Suppressor macrophage treated with lipopolysaccharide for 4 hours (primary cell): ENCODE data around the gene FNIP1.
"Not testable (repeated sequence)": the region's sequence is repeated elsewhere in the genome, so short reads cannot be mapped to it uniquely, and the experiment has no call there.

ENCODE experiments used
- DNase-seq: peaks from one replicate; pipeline ENCODE4 v3.0.0-alpha.2; 2020

The FNIP1 gene

GRCh38 chr5:131786900-131787692, 9.7 kb downstream of the FNIP1 start:
- DNase-seq, result no peak

- DNase-seq, result no peak
Observed at GRCh38 chr5:131786036-131786435, 10.8 kb downstream of the FNIP1 start.

DNA sequence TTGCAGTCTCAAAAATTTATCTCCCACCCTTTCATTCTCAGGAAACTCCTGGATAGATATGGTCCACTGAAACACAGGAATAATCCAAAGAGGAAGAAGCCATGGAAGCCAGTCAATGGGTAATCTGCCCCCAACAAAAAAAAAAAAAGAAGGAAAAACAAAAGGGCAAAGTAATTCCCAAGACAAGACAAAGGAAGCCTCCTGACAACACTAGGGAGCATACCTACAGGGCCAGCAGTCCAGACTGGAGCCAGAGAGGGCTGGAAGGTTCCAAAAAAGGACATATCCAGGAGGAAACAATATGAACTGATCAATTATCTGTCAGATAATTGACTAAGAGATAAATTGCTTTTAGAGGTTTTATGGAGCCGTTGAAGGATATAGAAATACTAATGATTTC, 12.9 kb downstream of the FNIP1 start:
- DNase-seq, result no peak

GRCh38 chr5:131783357-131783756, 13.5 kb downstream of the FNIP1 start:
- no peak for DNase-seq

- no peak for DNase-seq
Observed at GRCh38 chr5:131782717-131783116, 14.1 kb downstream of the FNIP1 start.

DNA sequence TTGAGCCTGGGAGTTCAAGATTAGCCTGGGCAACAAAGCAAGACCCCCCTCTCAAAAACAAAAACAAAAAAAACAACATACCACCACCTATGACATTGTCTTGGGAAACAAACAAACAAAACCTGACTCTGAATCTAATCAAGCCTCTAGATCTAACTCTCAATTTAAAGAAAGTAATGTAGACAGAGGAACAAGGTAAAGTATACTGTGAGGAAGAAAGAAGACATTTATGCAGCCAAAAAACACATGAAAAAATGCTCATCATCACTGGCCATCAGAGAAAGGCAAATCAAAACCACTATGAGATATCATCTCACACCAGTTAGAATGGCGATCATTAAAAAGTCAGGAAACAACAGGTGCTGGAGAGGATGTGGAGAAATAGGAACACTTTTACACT, 18.7 kb downstream of the FNIP1 start:
- not testable (repeated sequence) for DNase-seq

GRCh38 chr5:131776450-131776849, 20.4 kb downstream of the FNIP1 start:
- DNase-seq, result no peak

- DNase-seq, result no peak
Observed at GRCh38 chr5:131774652-131775367, 22.0 kb downstream of the FNIP1 start.

GRCh38 chr5:131773805-131774204, 23.0 kb downstream of the FNIP1 start:
- DNase-seq, result no peak

DNA sequence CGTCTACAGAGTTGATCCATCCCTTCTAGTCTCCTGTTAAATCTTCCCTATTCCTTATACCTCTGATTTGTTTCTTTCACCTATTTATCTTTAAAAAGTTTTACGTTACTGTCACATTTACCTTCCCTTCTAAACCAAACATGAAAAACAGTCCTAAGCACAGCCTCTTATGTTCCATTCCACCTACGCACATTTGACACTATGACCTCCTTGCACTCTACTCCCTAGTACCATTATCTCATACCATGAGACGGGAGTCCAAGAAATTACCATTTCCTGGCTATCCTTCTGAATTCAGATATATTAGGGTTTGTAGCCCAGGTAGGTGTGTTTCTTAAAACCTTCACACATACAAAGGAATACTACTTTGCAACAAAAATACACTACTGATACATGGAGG, 25.1 kb downstream of the FNIP1 start:
- no peak for DNase-seq

DNA sequence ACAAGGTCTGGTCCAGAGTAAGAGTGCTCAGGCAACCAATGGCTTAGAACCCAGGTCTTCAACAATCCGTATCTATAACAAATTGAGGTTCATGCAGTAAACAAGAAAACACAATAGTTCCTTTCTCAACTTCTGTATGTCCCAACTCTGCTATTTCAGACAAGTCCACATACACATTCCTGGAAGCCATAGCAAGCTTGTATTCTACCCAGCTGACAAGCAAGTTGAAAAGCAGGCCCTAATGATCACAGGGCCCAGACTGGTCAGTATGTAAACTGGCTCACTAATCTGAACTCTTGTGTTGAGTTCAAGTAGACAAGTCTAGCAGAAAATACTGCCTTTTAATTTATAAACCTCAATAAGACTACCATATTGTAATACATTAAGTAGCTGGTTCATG, 26.9 kb downstream of the FNIP1 start:
- DNase-seq, result no peak

- DNase-seq, result no peak
Observed at GRCh38 chr5:131769336-131769735, 27.5 kb downstream of the FNIP1 start.

DNA sequence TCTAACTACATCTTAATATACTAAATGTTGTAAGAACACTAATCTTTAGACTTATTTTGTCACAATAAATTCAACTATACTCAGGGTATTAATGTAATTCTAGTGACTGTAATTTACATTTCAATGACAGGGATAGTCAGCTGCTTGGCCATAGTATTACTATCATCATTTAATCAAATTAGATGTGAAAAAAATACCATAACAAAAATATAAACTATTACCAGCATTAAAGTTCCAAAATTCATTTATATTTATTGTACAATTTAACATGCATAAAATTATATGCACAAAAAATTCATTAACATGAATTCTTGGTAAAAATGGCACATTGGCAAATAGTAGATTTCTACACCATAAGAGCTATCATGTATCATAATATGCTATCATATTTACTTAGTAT, 28.9 kb downstream of the FNIP1 start:
- no peak for DNase-seq

- no peak for DNase-seq
Observed at GRCh38 chr5:131766689-131767088, 30.1 kb downstream of the FNIP1 start.

GRCh38 chr5:131765261-131765660, 31.6 kb downstream of the FNIP1 start:
- no peak for DNase-seq

DNA sequence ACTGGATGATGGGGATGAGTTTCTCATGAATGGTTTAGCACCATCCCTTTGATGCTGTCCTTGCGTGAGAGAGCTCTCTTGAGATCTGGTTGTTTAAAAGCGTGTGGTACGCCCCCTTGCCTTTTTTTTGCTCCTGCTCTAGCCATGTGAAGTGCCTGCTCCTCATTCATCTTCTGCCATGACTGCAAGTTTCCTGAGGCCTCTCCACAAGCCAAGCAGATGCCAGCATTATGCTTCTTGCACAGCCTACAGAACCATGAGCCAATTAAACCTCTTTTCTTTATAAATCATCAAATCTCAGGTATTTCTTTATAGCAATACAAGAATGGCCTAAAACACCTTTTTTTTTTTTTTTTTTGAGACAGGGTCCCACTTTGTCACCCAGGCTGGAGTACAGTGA, 32.8 kb downstream of the FNIP1 start:
- DNase-seq, result no peak

DNA sequence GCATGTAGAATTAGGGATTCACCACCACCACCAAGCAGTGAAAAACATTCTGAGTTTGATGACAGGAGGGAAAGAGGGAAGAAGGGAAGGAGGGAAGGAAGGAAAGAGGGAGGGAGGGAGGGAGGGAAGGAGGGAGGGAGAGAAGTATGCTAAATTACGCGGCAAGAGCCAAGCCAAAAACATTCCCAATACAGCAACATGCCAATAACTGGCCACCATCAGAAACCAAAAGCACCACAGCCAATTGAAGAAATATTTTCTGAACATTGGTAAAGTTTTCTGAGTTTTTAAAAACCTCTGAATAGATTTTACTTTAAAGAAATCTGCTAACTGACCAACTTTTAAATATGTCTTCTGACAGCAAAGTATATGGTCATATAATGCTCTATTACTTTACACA, 36.0 kb downstream of the FNIP1 start:
- DNase-seq, result no peak

DNA sequence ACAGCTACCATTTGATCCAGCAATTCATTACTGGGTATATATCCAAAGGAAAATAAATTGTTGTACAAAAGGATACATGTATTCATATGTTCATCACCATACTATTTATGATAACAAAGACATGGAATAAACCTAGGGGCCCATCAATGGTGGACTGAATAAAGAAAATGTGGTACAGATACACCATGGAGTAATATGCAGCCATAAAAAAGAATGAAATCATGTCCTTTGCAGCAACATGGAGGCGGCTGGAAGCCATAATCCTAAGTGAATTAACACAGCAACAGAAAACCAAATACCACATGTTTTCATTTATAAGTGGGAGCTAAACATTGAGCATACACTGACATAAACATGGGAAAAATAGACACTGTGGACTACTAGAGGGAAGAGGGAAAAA, 37.1 kb downstream of the FNIP1 start:
- DNase-seq, result no peak

- no peak for DNase-seq
Observed at GRCh38 chr5:131758520-131758900, 38.3 kb downstream of the FNIP1 start.

- DNase-seq, result no peak
Observed at GRCh38 chr5:131757830-131758519, 38.8 kb downstream of the FNIP1 start.

DNA sequence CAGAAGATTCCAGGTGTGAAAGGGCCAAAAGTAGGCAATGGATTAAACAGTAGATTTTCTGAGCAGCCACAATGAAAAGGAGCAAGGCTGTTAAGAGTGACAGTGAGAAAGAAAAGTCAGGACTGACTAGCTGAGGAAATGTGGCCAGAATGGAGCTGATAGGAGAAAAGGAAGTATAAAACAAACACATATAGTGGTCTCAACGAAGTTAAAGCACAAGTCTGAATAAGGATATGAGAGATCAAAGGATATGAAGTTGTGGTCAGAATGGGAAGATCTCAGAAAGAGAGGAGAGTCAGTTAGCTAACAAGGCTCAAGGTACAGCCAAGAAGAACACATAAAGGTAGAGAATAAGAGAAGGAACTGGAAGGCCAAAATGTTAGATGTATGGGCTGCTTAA, 39.9 kb downstream of the FNIP1 start:
- no peak for DNase-seq

GRCh38 chr5:131754363-131754762, 42.5 kb downstream of the FNIP1 start:
- DNase-seq, result no peak

DNA sequence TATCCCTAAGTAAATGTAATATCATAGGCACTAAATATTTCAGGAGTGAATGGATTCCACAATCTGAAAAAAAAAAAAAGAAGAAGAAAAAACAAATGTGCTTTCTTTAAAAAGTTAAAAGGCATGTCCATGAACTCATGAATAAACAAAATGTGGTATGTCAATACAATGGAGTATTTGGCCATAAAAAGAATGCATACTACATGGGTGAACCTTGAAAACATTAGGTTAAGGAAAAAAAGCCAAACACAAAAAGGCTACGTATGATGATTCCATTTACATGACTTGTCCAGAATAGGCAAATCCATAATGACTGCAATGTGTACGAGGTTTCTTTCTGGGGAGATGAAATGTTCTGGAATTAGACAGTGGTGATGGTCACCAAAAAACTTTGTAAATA, 45.3 kb downstream of the FNIP1 start:
- no peak for DNase-seq
